GF-D8 (cell line): ENCODE measurements around the gene TEKT2.
A peak's percentile ranks its signal among the peaks of the same experiment; 100 is the strongest.

Source experiments
- DNase-seq: peaks from one replicate; lab custom pipeline; 2025; lab: John Stamatoyannopoulos, UW

Gene TEKT2

GRCh38 chr1:36083635-36084496, at the start of gene TEKT2:
Gene TEKT2 (plus strand): TSS chr1:36084094. CDS start chr1:36084922, 828 bp downstream.
- DNase-seq: no peak

GRCh38 chr1:36034692-36035091, 49.2 kb upstream of the TEKT2 start:
- DNase-seq: peak; percentile 88

GRCh38 chr1:36035154-36035553, 48.7 kb upstream of the TEKT2 start:
- DNase-seq: no peak

GRCh38 chr1:36040238-36040637, 43.7 kb upstream of the TEKT2 start:
- no peak for DNase-seq

GRCh38 chr1:36051821-36052220, 32.1 kb upstream of the TEKT2 start:
- no peak for DNase-seq

GRCh38 chr1:36053978-36054377, 29.9 kb upstream of the TEKT2 start:
- no peak for DNase-seq

- DNase-seq: peak; percentile 8
Observed at GRCh38 chr1:36055706-36056105, 28.2 kb upstream of the TEKT2 start.

- no peak for DNase-seq
Observed at GRCh38 chr1:36062315-36062714, 21.6 kb upstream of the TEKT2 start.

GRCh38 chr1:36067871-36068270, 16.0 kb upstream of the TEKT2 start:
- no peak for DNase-seq

GRCh38 chr1:36068866-36069265, 15.0 kb upstream of the TEKT2 start:
- no peak for DNase-seq

- DNase-seq: no peak
Observed at GRCh38 chr1:36070349-36070748, 13.5 kb upstream of the TEKT2 start.

GRCh38 chr1:36076979-36077573, 6.8 kb upstream of the TEKT2 start:
- DNase-seq: no peak

GRCh38 chr1:36080236-36080635, 3.7 kb upstream of the TEKT2 start:
- no peak for DNase-seq

GRCh38 chr1:36080801-36081200, 3.1 kb upstream of the TEKT2 start:
- no peak for DNase-seq

GRCh38 chr1:36081926-36082485, 1.9 kb upstream of the TEKT2 start:
- no peak for DNase-seq

- DNase-seq: no peak
Observed at GRCh38 chr1:36083219-36083618, 675 bp upstream of the TEKT2 start.

- no peak for DNase-seq
Observed at GRCh38 chr1:36084497-36085115, 712 bp downstream of the TEKT2 start.

GRCh38 chr1:36085126-36085525, 1.2 kb downstream of the TEKT2 start:
- no peak for DNase-seq

- no peak for DNase-seq
Observed at GRCh38 chr1:36085686-36086526, 2.0 kb downstream of the TEKT2 start.

- DNase-seq: no peak
Observed at GRCh38 chr1:36086529-36087232, 2.8 kb downstream of the TEKT2 start.
